SK-N-MC (cell line): Measurements from ENCODE around the gene KIF26A.

Experiments
- DNase-seq: peaks from one replicate; pipeline ENCODE4 v3.0.0-alpha.2; 2011; ENCODE audit warnings: low read depth, low spot score
- H3K27ac ChIP-seq: fragments of 200-600 bp; sonication (generic); 2 replicates; pipeline ENCODE4 v1.5.1; 2016; ENCODE audit warnings: mixed run types
- H3K36me3 ChIP-seq: fragments of 200-600 bp; sonication (generic); 2 replicates; pipeline ENCODE4 v1.6.1; 2017; ENCODE audit warnings: antibody characterized with exemption, low read length, mixed read lengths; ENCODE audit not compliant: insufficient read depth
- H3K4me3 ChIP-seq: fragments of 200-600 bp; sonication (generic); 2 replicates; pipeline ENCODE4 v1.5.1; 2016
- H3K9ac ChIP-seq: fragments of 200-600 bp; sonication (generic); 2 replicates; pipeline ENCODE4 v1.8.0; 2017; ENCODE audit warnings: mixed run types, mixed read lengths; ENCODE audit not compliant: insufficient read length
- H3K9me3 ChIP-seq: fragments of 200-600 bp; sonication (generic); 2 replicates; pipeline ENCODE4 v1.6.1; 2017; ENCODE audit warnings: low read depth, mild to moderate bottlenecking, antibody characterized with exemption, low read length, moderate library complexity, mixed read lengths
- EZH2 ChIP-seq: fragments of 200-600 bp; sonication (generic); IDR thresholded peaks from one replicate; pipeline ENCODE4 v1.6.1; 2017; ENCODE audit warnings: antibody characterized with exemption
- FOXP2 ChIP-seq: optimal IDR thresholded peaks from 2 replicates; pipeline ENCODE3; 2011; ENCODE audit warnings: mild to moderate bottlenecking, moderate library complexity; ENCODE audit not compliant: insufficient read depth; ENCODE audit errors: extremely low read length, control extremely low read depth
- POLR2AphosphoS5 ChIP-seq: IDR thresholded peaks from 2 replicates; pipeline ENCODE4 v1.6.1; 2012; ENCODE audit warnings: mild to moderate bottlenecking, low read depth, low read length, borderline replicate concordance

KIF26A gene

DNA sequence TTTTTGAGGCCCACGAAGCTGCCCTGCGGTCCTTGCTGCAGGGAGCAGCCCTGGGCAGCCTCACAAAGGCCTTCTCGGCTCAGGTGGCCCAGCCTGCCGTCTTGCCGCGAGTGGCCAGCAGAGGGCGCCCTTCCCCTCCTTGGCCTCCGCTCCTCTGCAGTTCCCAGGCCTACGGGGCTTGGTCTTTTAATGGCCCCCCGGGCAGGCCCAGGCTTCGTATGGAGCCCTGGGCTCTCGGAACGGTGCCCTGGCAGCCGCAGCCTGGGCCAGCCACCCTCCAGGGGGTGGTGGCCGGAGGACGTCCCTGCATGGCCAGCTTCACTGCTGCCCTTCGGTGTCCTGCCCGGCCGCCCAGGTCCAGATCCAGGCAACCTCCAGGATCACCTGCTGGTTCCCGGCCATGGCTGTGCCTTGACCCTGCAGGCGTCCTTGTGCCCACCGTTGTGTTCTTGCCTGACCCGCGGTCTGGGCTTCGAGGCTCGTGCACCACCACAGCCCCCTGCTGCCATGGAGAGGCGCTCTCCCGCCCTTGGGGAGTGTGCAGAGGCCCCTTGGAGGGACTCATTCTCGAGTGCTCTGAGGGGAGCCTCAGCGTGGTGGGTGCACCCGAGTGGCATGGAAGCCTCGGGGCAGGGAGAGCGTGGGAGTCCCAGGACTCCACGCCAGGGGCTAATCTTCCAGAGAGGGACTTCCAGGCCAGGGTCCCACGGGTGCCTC, 43.5 kb upstream of the KIF26A start:
- DNase-seq: no peak
- no peak for TF ChIP-seq FOXP2
- TF ChIP-seq EZH2: no peak
- TF ChIP-seq POLR2AphosphoS5: no peak
- H3K9ac ChIP-seq: no peak overlapping the region

GRCh38 chr14:104095426-104096310, 42.7 kb upstream of the KIF26A start:
- Histone ChIP-seq H3K4me3 (no peak overlapping the region), H3K36me3 (no peaks in the 10 kb centered on the region), H3K9ac (no peak overlapping the region), H3K9me3 (no peaks in the 10 kb centered on the region), H3K27ac (no peak overlapping the region)
- TF ChIP-seq EZH2: no peak
- TF ChIP-seq FOXP2: no peak
- no peak for TF ChIP-seq POLR2AphosphoS5
- no peak for DNase-seq

More for the DNA sequence above, 43.5 kb upstream of the KIF26A start:
- H3K9me3 ChIP-seq: no peaks in the 10 kb centered on the region
- no peak overlapping the region for H3K27ac ChIP-seq
- H3K4me3 ChIP-seq: peak overlapping the region; percentile 30; the same call in 1 of the 2 replicates
- no peaks in the 10 kb centered on the region for H3K36me3 ChIP-seq

DNA sequence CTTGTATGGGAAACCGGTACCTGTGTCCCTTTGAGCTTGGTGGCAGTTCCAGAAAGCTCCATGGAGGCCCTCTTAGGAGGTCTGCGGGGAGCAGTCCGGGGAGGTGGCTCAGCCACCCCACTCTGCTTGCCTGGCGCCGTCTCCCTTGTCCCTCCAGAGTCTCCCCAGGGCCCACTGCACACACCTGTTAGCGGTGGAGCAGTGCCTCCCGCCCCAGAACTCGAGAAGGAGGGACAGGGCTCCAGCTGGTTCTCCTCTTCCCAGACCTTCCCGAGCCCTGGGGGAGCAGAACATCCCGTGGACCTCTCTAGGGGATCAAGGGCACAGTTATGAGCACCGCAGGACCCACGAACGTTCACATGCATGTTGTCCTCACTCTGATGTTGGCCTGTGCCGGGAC, 42.1 kb upstream of the KIF26A start:
- H3K4me3 ChIP-seq: no peak overlapping the region
- H3K36me3 ChIP-seq: no peaks in the 10 kb centered on the region
- TF ChIP-seq EZH2: no peak
- no peak for TF ChIP-seq POLR2AphosphoS5
- no peak for TF ChIP-seq FOXP2
- no peaks in the 10 kb centered on the region for H3K9me3 ChIP-seq
- DNase-seq: no peak
- no peak overlapping the region for H3K9ac ChIP-seq
- H3K27ac ChIP-seq: no peak overlapping the region

- Histone ChIP-seq H3K9ac (no peak overlapping the region), H3K4me3 (no peak overlapping the region), H3K27ac (no peak overlapping the region), H3K9me3 (no peaks in the 10 kb centered on the region), H3K36me3 (no peaks in the 10 kb centered on the region)
- DNase-seq: no peak
- TF ChIP-seq POLR2AphosphoS5: no peak
- TF ChIP-seq EZH2: no peak
- TF ChIP-seq FOXP2: no peak
Measured at GRCh38 chr14:104096751-104097700, 41.4 kb upstream of the KIF26A start.

DNA sequence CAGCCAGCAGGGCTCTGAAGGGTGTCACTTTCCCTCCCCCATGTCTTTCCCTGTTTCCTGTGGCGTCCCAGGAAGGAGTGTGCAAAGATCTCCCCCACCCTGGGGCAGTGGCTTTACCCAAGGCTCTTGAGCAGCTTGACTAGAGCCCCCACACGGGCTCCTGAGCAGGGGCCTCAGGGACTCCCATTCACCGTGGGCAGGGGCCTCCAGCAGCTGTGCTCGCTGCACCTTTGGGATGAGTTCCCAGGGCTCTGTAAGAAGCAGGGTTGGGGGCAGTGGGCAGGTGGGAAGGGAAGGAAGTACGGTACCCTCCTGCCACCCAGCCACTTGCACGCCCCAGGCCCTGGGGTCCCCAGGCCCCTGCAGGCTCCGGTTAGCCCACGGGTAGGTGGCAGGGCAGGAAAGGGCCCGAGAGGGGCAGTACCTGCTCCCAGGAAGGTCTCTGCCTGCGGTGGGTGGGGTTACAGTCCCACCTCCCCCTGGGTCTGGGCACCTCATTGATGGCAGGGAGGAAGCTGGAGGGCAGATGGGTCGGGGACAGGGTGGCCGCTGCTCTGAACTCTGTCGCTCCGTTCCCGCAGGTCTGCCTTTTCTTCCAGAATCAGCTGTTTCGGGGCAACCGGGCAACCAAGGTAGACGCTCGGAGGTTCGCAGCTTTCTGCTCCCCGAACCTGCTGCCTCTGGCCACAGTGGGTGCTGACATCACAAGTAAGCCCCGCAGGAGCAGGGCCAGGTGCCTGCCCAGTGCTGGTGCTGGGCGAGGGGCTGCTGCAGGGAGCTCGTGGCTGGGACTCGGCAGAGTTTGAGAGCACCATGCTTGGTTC, 39.9 kb upstream of the KIF26A start:
- no peak for TF ChIP-seq EZH2
- no peak for TF ChIP-seq POLR2AphosphoS5
- no peak for TF ChIP-seq FOXP2
- Histone ChIP-seq H3K9me3 (no peaks in the 10 kb centered on the region), H3K27ac (no peak overlapping the region), H3K4me3 (no peak overlapping the region), H3K9ac (no peak overlapping the region), H3K36me3 (no peaks in the 10 kb centered on the region)
- no peak for DNase-seq

GRCh38 chr14:104099096-104100041, 39.0 kb upstream of the KIF26A start:
- Histone ChIP-seq H3K4me3 (no peak overlapping the region), H3K9ac (no peak overlapping the region), H3K27ac (no peak overlapping the region), H3K36me3 (no peaks in the 10 kb centered on the region), H3K9me3 (no peaks in the 10 kb centered on the region)
- DNase-seq: no peak
- no peak for TF ChIP-seq POLR2AphosphoS5
